GM19395 (cell line): ENCODE data around the gene LATS2.

Source experiments
- ATAC-seq: cut with Tn5 transposase; IDR thresholded peaks from one replicate; pipeline ENCODE4 v1.9.1; 2021; ENCODE audit warnings: mild to moderate bottlenecking, moderate library complexity; ENCODE audit not compliant: unreplicated experiment

Gene LATS2

DNA sequence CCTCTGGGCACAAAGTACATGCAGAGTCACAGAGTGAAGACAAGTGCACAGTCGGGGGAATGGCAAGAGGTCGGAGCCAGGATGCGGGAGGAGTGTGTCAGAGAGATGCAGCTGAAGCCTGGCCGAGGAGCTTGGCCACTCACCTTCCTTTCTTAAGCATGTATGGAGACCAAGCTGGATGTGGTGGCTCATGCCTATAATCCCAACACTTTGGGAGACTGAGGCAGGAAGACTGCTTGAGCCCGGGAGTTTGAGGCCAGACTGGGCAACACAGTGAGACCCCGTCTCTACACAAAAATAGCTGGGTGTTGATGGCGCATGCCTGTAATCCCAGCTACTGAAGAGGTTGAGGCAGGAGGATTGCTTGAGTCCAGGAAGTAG, 67.0 kb downstream of the LATS2 start:
- ATAC-seq: no peak

DNA sequence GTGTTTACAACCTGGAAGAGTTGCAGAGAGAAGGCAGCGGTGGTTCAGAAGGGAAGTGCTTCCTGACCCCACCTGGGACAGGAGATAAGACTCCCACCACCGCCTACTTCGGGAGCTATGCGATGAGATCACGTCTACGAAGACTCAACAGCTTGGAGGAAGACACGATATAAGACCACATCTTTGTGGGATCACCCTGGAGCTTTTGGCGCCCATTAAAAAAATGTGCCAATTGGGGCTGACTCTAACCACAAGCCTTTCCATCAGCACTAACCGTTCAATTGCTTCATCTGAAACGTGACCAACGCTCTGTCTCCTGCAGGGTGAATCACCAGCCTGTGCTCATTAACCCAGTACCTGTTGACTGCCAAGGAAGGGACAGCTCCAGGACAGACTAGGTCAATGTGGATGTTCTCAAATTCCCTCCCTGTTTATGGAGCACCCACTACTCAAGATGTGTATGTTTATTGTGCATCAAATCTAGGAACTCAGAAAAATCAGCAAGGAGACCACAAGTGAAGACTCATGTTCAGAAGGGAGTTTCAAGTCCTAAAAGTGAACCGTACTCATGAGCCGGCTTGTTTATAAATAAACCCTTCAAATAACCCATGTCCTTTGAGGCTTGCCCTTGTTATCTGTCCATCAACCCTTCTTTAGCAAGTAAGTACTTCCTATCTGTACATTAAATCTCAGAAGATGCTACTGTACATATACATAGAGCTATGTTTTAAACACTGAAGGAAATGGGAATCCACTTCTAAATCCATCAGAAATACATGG, 67.5 kb downstream of the LATS2 start:
- no peak for ATAC-seq

DNA sequence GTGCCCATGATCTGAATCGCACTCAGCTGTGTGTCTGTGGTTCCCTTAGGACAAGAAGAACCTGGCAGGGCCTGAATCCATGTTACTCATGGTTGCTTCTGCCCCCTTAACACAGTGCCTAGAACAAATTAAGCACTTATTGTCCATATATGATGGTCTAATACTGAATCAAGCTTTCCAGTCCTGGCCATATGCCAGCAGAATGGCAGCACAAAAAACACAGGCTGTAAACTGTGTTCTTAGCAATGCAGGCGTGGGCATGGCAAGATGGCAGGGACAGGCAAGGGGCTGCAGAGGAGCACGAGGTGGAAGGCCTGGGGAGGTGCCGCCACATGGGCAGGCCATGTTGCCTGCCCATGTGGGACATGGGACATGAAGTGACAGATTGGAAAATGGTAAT, 68.2 kb downstream of the LATS2 start:
- no peak for ATAC-seq

- no peak for ATAC-seq
Observed at GRCh38 chr13:20991741-20992520, 69.5 kb downstream of the LATS2 start.

DNA sequence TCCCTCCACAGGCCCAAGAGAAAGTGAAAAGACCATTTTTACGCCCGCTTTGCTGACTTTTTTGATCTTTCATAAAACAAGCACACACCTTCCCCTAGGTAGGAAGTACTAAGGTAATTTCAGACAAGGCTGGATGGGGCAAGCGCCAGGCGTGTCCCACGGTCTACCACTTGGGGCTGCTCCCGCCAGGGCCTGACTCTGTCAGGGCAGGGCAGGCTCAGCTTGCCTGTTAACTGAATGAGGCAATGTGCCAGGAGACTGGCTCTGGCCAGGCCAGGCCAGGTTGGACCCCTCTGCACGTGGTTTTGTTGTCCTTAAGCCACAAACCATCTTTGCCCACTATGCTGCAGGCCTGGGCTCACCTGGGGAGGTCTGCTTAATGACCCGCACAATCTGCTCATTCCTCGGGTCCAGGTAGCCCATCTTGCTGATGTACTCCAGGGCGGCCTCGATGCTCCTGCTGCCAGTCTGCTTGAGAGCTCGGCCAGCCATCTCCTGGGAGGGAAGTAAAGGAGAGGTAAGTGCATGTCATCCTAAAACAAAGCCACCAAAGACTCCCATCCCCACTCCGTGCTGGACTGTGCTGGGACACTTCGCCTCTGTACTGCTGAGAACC, 70.4 kb downstream of the LATS2 start:
- no peak for ATAC-seq

DNA sequence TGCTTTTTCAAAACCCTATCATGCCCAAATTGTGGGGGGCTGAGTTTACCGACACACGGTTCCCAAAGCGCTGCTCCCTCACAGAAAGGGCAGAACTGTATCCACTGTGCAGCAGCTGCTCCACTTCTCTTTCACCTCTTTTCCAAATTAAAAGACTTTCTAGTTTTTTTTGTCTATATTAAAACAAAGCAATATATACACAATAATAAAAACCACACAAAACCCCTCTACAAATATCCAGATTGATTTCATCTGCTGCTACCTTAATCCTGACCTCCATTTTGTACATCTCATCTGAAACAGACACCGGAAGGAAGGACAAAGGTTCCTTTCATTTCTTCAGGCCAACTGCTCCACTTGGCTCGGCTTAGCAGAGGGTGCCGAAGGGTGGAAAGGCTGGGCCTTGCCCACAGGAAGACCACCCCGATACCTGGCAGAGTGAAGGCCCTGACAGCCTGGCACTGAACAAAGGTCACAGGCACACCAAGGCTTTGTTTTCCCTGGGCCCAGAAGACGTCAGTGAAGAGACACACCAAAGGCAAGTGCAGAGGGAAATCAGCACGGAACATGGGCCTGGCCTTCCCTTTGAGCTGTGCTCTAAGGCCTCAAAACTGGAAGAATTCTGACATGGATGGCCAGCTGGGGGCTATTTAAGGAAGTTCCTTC, 71.6 kb downstream of the LATS2 start:
- ATAC-seq: no peak

DNA sequence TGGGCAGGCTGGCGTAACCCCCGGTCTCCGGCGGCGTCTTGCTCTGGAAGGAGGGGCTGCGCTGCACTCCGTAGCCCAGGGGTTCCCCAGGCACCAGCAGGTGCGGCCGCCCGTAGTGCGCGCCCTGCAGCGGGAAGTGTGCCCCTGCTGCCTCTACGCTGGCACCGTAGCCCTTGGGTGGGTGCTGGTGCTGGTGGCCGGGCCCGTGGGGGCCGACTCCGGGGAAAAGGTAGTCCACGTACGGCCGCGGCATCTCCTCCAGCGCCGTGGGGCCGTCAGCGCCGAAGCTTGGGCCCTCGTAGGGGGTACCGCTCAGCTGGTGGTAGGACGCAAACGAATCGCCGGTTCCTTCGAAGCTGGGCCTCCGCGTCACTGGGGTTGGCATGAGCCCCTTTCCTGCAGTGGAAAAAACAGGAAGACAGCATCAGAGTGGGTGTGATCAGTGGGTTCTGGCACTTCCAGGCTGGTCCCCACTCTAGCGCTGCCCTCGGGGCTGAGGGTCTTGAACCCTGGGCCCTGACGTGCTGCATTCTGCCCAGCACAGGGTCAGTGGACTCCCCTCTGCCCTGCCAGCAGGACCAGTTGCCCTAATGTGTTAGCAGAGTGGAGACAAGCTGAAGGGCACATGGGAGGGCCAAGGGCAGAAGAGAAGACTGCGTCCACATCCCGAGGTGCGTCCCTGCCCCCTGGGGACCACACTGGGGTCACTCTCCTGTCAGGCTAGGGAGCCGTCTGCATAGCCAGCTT, 72.3 kb downstream of the LATS2 start:
- no peak for ATAC-seq

DNA sequence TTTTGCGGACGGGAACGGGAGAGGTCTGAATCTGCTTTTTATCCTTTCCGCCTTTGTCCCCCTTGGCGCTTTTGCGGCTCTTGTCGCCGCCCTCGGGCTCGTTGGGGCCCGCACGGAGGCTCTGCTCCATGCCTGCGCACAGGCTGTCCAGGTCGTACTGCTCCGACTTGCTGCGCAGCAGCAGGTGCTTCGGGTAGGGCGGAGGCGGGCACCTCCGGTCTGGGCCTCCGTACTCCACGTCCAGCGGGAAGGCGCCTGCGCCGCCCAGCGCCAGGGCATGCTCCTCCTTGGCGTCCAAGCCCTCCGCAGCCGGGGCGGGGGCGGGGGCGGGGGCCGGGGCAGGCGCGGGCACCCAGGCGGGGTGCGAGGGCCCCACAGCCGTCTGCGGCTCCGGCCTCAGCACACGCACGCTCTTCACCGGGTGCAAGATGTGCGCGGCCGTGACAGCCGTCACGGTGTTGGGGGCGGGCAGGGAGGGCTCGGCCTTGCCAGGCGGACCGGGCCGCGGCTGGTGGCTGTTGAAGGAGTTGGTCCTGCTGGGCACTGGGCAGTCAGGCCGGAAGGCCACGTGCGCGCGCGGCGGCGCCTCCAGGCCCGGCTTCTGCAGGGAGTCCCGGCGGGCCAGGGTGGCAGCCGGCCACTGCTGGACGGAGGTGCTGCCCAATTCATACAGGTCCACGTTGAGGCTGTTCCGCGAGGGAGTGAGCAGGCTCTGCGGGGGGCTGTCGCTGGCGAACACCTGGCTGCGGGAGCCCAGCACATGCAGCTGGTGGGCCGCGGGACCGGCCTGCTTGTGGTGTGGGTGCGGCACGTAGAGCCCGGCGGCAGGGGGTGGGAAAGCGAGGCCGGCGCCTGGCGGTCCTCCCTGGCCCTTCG, 73.1 kb downstream of the LATS2 start:
- no peak for ATAC-seq

- ATAC-seq: no peak
Observed at GRCh38 chr13:20987599-20987998, 73.8 kb downstream of the LATS2 start.

- no peak for ATAC-seq
Observed at GRCh38 chr13:20984879-20985278, 76.5 kb downstream of the LATS2 start.

- no peak for ATAC-seq
Observed at GRCh38 chr13:20983386-20983785, 78.0 kb downstream of the LATS2 start.

- ATAC-seq: no peak
Observed at GRCh38 chr13:20981370-20982095, 79.9 kb downstream of the LATS2 start.

GRCh38 chr13:20980899-20981298, 80.5 kb downstream of the LATS2 start:
- ATAC-seq: no peak

GRCh38 chr13:20980430-20980829, 81.0 kb downstream of the LATS2 start:
- ATAC-seq: no peak

DNA sequence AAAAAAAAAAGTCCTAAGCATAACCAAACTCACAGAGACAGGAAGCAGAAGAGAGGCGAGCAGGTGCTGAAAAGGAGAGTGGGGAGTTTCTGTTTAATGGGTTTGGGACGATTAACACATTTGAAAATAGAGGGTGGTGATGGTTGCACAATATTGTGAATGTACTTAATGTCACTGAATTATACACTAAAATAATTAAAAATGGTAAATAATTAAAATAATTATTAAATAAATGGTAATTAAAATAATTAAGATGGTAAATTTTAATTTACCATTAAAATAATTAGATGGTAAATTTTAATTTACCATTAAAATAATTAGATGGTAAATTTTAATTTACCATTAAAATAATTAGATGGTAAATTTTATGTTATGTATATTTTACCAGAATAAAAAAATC, 84.0 kb downstream of the LATS2 start:
- no peak for ATAC-seq

GRCh38 chr13:20974981-20975585, 86.3 kb downstream of the LATS2 start:
- ATAC-seq: no peak

DNA sequence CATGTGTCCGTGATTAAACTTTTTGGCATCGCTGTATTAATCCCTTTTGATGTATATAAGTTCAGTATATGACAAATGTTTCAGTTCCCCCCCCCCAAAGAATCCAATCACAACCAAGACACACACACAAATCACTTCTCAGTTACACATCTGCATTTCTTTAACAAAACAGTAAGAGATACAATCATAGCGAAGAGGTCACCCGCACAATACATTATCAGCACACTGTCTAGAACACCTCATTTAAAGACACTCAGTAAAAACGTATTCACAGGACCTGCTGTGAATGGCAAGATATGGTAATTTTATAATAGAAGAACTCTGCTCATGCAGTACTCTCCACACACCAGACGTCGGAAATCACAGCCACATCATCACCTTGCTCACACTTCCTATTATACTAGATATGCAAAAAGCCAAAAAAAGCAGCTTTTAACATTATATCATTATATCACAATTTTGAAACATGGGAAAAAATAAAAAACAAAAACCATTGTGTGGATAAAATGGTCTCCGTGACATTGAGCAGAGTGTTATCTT, 87.4 kb downstream of the LATS2 start:
- no peak for ATAC-seq

GRCh38 chr13:20972731-20973130, 88.7 kb downstream of the LATS2 start:
- no peak for ATAC-seq
